COLO668 (cell line): ENCODE data around the gene MARK3.
A peak's percentile ranks its signal among the peaks of the same experiment; 100 is the strongest.

Source experiments
- DNase-seq: peaks from one replicate; lab custom pipeline; 2025; ENCODE audit not compliant: unreplicated experiment; lab: John Stamatoyannopoulos, UW

Gene MARK3

GRCh38 chr14:103366741-103367140 lies 18.5 kb upstream of the MARK3 start:
- no peak for DNase-seq

GRCh38 chr14:103367995-103368394 lies 17.2 kb upstream of the MARK3 start:
- DNase-seq, result no peak

GRCh38 chr14:103370087-103370486 lies 15.1 kb upstream of the MARK3 start:
- no peak for DNase-seq

GRCh38 chr14:103372017-103372416 lies 13.2 kb upstream of the MARK3 start:
- no peak for DNase-seq

- DNase-seq, result no peak
Measured at GRCh38 chr14:103372552-103373304, 12.5 kb upstream of the MARK3 start.

- no peak for DNase-seq
Measured at GRCh38 chr14:103374121-103374520, 11.1 kb upstream of the MARK3 start.

GRCh38 chr14:103377522-103378037 lies 7.6 kb upstream of the MARK3 start:
- no peak for DNase-seq

- no peak for DNase-seq
Measured at GRCh38 chr14:103378038-103378854, 7.0 kb upstream of the MARK3 start.

GRCh38 chr14:103380719-103381377 lies 4.4 kb upstream of the MARK3 start:
- DNase-seq, result no peak

- DNase-seq, result no peak
Measured at GRCh38 chr14:103382376-103382775, 2.8 kb upstream of the MARK3 start.

- no peak for DNase-seq
Measured at GRCh38 chr14:103384450-103385151, 614 bp upstream of the MARK3 start.

- peak; percentile 57 for DNase-seq
Measured at GRCh38 chr14:103385929-103386712, 906 bp downstream of the MARK3 start.

- DNase-seq, result no peak
Measured at GRCh38 chr14:103386713-103387329, 1.6 kb downstream of the MARK3 start.

GRCh38 chr14:103388664-103389063 lies 3.4 kb downstream of the MARK3 start:
- DNase-seq, result no peak

GRCh38 chr14:103390605-103391004 lies 5.4 kb downstream of the MARK3 start:
- DNase-seq, result no peak

GRCh38 chr14:103391048-103391447 lies 5.8 kb downstream of the MARK3 start:
- peak; percentile 19 for DNase-seq

GRCh38 chr14:103392106-103392505 lies 6.9 kb downstream of the MARK3 start:
- no peak for DNase-seq

GRCh38 chr14:103392572-103392971 lies 7.4 kb downstream of the MARK3 start:
- DNase-seq, result no peak

GRCh38 chr14:103393070-103393469 lies 7.9 kb downstream of the MARK3 start:
- no peak for DNase-seq
